Large intestine (tissue), 3 donors: ENCODE data around the gene TRIOBP. TPM values are rescaled to one million over a fixed set of nuclear protein-coding genes. Genes with fewer than 3 reads are reported as not detected.

ENCODE experiments used
- DNase-seq, 2 donors: peaks; one replicate each; pipeline versions ENCODE4 v3.0.0 to v3.0.0-alpha.2; 2013
- H3K27ac ChIP-seq: one replicate; pipeline ENCODE4 v1.5.1; 2013; ENCODE audit warnings: low read length
- H3K27me3 ChIP-seq: 2 replicates; pipeline ENCODE4 v1.6.1; 2013; ENCODE audit warnings: low read length; ENCODE audit not compliant: control insufficient read depth, insufficient read depth
- H3K36me3 ChIP-seq: 2 replicates; pipeline ENCODE4 v1.6.1; 2013; ENCODE audit warnings: low read length; ENCODE audit not compliant: control insufficient read depth, insufficient read depth
- H3K4me1 ChIP-seq: one replicate; pipeline ENCODE4 v1.6.1; 2013; ENCODE audit warnings: low read length; ENCODE audit not compliant: control insufficient read depth, insufficient read depth
- H3K4me3 ChIP-seq: one replicate; pipeline ENCODE4 v1.5.1; 2013; ENCODE audit warnings: low read length
- H3K9me3 ChIP-seq: one replicate; pipeline ENCODE4 v1.6.1; 2013; ENCODE audit warnings: mild to moderate bottlenecking, low read depth, low read length, moderate library complexity; ENCODE audit not compliant: control insufficient read depth
- WGBS: methylation state at CpG from one replicate; pipeline ENCODE4 v1.1.5; 2013; ENCODE audit warnings: low lambda C conversion rate; ENCODE audit not compliant: insufficient coverage; 5-methylcytosine and 5-hydroxymethylcytosine counted together
- polyA plus RNA-seq: library from polyadenylated mRNA; unstranded; fragments of 120-200 nt; gene quantifications from one replicate; pipeline ENCODE4 v1.2.1, GENCODE V29; 2013

Gene TRIOBP
- polyA plus RNA-seq, 1 donor = 43.5 TPM

GRCh38 chr22:37731804-37732471 is 35.1 kb downstream of the TRIOBP start:
- H3K27me3 ChIP-seq = no peaks in the 10 kb centered on the region
- WGBS = no CpG with 5 or more reads among the region's 13 CpGs
- H3K4me3 ChIP-seq = no peak overlapping the region
- peaks cover 3% of the 10 kb centered on the region for H3K9me3 ChIP-seq
- peak; percentile 57 to 90 for DNase-seq
- no peaks in the 10 kb centered on the region for H3K36me3 ChIP-seq
- H3K4me1 ChIP-seq = peaks cover 22% of the 10 kb centered on the region
- H3K27ac ChIP-seq = peak overlapping the region; percentile 77

- Histone ChIP-seq H3K4me1 (peaks cover 22% of the 10 kb centered on the region), H3K4me3 (no peak overlapping the region), H3K27ac (peak overlapping the region; percentile 77), H3K9me3 (peaks cover 3% of the 10 kb centered on the region), H3K36me3 (no peaks in the 10 kb centered on the region), H3K27me3 (no peaks in the 10 kb centered on the region)
- WGBS = no CpG with 5 or more reads among the region's 19 CpGs
- DNase-seq = no peak
These were observed 36.1 kb downstream of the TRIOBP start for GRCh38 chr22:37732699-37733607.

- H3K27ac ChIP-seq = no peak overlapping the region
- no peaks in the 10 kb centered on the region for H3K27me3 ChIP-seq
- WGBS = 80% methylated on average over 2 of the region's 11 CpGs
- no peaks in the 10 kb centered on the region for H3K36me3 ChIP-seq
- no peak overlapping the region for H3K4me3 ChIP-seq
- H3K9me3 ChIP-seq = peaks cover 3% of the 10 kb centered on the region
- peaks cover 22% of the 10 kb centered on the region for H3K4me1 ChIP-seq
- no peak for DNase-seq
These were observed 37.0 kb downstream of the TRIOBP start for GRCh38 chr22:37733625-37734401.

- H3K4me1 ChIP-seq = peaks cover 22% of the 10 kb centered on the region
- no peaks in the 10 kb centered on the region for H3K27me3 ChIP-seq
- H3K9me3 ChIP-seq = peaks cover 3% of the 10 kb centered on the region
- WGBS = no CpG with 5 or more reads among the region's 6 CpGs
- H3K4me3 ChIP-seq = no peak overlapping the region
- no peak for DNase-seq
- H3K36me3 ChIP-seq = no peaks in the 10 kb centered on the region
- no peak overlapping the region for H3K27ac ChIP-seq
These were observed 37.5 kb downstream of the TRIOBP start for GRCh38 chr22:37734402-37734700.

GRCh38 chr22:37734964-37735451 is 38.2 kb downstream of the TRIOBP start:
- H3K4me1 ChIP-seq = peaks cover 22% of the 10 kb centered on the region
- H3K36me3 ChIP-seq = no peaks in the 10 kb centered on the region
- H3K9me3 ChIP-seq = peaks cover 3% of the 10 kb centered on the region
- no CpG with 5 or more reads among the region's 16 CpGs for WGBS
- no peaks in the 10 kb centered on the region for H3K27me3 ChIP-seq
- H3K27ac ChIP-seq = no peak overlapping the region
- no peak overlapping the region for H3K4me3 ChIP-seq
- no peak for DNase-seq

GRCh38 chr22:37739035-37739434 is 42.2 kb downstream of the TRIOBP start:
- H3K4me1 ChIP-seq = peaks cover 17% of the 10 kb centered on the region
- H3K4me3 ChIP-seq = no peak overlapping the region
- peak in 1 of 2 donors; percentile 35 for DNase-seq
- no peaks in the 10 kb centered on the region for H3K36me3 ChIP-seq
- no CpG with 5 or more reads among the region's 12 CpGs for WGBS
- H3K27ac ChIP-seq = peak overlapping the region; percentile 0
- no peaks in the 10 kb centered on the region for H3K9me3 ChIP-seq
- no peaks in the 10 kb centered on the region for H3K27me3 ChIP-seq

- Histone ChIP-seq H3K27me3 (no peaks in the 10 kb centered on the region), H3K27ac (peak overlapping the region; percentile 0), H3K4me3 (no peak overlapping the region), H3K9me3 (no peaks in the 10 kb centered on the region), H3K4me1 (peaks cover 17% of the 10 kb centered on the region), H3K36me3 (no peaks in the 10 kb centered on the region)
- no CpG with 5 or more reads among the region's 17 CpGs for WGBS
- DNase-seq = no peak
These were observed 42.8 kb downstream of the TRIOBP start for GRCh38 chr22:37739611-37740049.

- H3K27me3 ChIP-seq = no peaks in the 10 kb centered on the region
- H3K4me1 ChIP-seq = peaks cover 14% of the 10 kb centered on the region
- no peaks in the 10 kb centered on the region for H3K9me3 ChIP-seq
- no peaks in the 10 kb centered on the region for H3K36me3 ChIP-seq
- peak overlapping the region; percentile 59 for H3K27ac ChIP-seq
- no peak for DNase-seq
- 80% methylated on average over 2 of the region's 22 CpGs for WGBS
- no peak overlapping the region for H3K4me3 ChIP-seq
These were observed 43.8 kb downstream of the TRIOBP start for GRCh38 chr22:37740455-37741311.

- H3K27ac ChIP-seq = peak overlapping the region; percentile 59
- peak; percentile 76 to 81 for DNase-seq
- no peak overlapping the region for H3K4me3 ChIP-seq
- no peaks in the 10 kb centered on the region for H3K9me3 ChIP-seq
- no peaks in the 10 kb centered on the region for H3K36me3 ChIP-seq
- no CpG with 5 or more reads among the region's 9 CpGs for WGBS
- peaks cover 14% of the 10 kb centered on the region for H3K4me1 ChIP-seq
- H3K27me3 ChIP-seq = no peaks in the 10 kb centered on the region
These were observed 44.5 kb downstream of the TRIOBP start for GRCh38 chr22:37741312-37741795.
